Uterus (tissue), 2 donors: ENCODE results near the gene SLC30A2.

Experiments used
- POLR2A ChIP-seq, 2 donors: fragments of 450-650 bp; IDR thresholded peaks; one replicate each; pipeline ENCODE4 v1.6.1; 2016; ENCODE audit warnings: antibody characterized with exemption in 2 of 2, mild to moderate bottlenecking in 1 of 2, moderate library complexity in 1 of 2
- TF ChIP-seq, protein P1 (sequence below), 4 experiments: fragments of 200-600 bp in 2 of 4; fragments of 450-650 bp in 2 of 4; sonication (generic) in 2 of 4; IDR thresholded peaks; one replicate each; pipeline ENCODE4 v1.5.1; 2016 to 2019; ENCODE audit warnings: antibody characterized with exemption in 4 of 4, mild to moderate bottlenecking in 2 of 4, moderate library complexity in 1 of 4

DNA sequence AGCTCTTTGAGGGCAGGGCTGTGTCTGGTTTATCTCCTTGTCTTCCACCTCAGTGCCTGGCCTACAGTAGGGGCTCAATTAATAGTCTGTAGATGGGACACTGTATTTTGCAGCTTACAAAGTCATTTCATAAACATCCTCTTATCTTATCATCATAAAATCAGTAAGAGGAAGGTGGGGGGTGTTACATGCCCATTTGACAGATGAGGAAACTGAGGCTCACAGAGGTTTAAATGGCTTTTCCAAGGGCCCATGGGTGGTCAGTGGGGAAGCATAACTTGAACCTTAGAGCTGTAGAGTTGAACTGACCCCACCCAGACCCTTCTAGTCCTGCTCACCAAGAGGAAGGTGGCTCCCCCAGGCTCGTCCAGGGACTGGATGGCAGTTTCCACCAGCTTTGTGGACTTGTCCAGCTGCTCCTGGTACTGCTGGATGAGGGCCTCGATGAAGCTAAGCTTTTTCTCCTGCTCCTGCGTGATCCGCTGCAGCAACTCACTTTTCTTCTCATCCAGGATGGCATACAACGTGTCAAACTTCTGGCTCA is 12.2 kb upstream of the SLC30A2 start:
- TF ChIP-seq, protein P1, sequence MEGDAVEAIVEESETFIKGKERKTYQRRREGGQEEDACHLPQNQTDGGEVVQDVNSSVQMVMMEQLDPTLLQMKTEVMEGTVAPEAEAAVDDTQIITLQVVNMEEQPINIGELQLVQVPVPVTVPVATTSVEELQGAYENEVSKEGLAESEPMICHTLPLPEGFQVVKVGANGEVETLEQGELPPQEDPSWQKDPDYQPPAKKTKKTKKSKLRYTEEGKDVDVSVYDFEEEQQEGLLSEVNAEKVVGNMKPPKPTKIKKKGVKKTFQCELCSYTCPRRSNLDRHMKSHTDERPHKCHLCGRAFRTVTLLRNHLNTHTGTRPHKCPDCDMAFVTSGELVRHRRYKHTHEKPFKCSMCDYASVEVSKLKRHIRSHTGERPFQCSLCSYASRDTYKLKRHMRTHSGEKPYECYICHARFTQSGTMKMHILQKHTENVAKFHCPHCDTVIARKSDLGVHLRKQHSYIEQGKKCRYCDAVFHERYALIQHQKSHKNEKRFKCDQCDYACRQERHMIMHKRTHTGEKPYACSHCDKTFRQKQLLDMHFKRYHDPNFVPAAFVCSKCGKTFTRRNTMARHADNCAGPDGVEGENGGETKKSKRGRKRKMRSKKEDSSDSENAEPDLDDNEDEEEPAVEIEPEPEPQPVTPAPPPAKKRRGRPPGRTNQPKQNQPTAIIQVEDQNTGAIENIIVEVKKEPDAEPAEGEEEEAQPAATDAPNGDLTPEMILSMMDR (IDR thresholded peaks at IDR 0.05): no peak
- no peak for TF ChIP-seq POLR2A (IDR thresholded peaks at IDR 0.05)
